IgD-negative memory B cell (primary cell): ENCODE data around the gene ERF. TPM values are rescaled to one million over a fixed set of nuclear protein-coding genes. Genes with fewer than 3 reads are reported as not detected.

ENCODE experiments used
- H3K27ac Mint-ChIP-seq, 3 donors: one replicate each; pipeline ENCODE4 v1.8.0; 2020 to 2022; ENCODE audit warnings: mild to moderate bottlenecking in 3 of 3, mixed read lengths in 3 of 3, moderate library complexity in 1 of 3
- H3K27me3 Mint-ChIP-seq: one replicate; pipeline ENCODE4 v1.8.0; 2021; ENCODE audit warnings: mixed read lengths
- H3K36me3 Mint-ChIP-seq: one replicate; pipeline ENCODE4 v1.8.0; 2020; ENCODE audit warnings: mild to moderate bottlenecking, mixed read lengths
- H3K4me1 Mint-ChIP-seq, 3 donors: one replicate each; pipeline ENCODE4 v1.8.0; 2020 to 2022; ENCODE audit warnings: mixed read lengths in 3 of 3, mild to moderate bottlenecking in 1 of 3
- H3K4me3 Mint-ChIP-seq, 4 donors: one replicate each; pipeline ENCODE4 v1.8.0; 2020 to 2022; ENCODE audit warnings: mild to moderate bottlenecking in 4 of 4, mixed read lengths in 4 of 4, moderate library complexity in 3 of 4
- H3K9me3 Mint-ChIP-seq, 3 donors: one replicate each; pipeline ENCODE4 v1.8.0; 2020 to 2021; ENCODE audit warnings: mixed read lengths in 3 of 3, mild to moderate bottlenecking in 1 of 3
- polyA plus RNA-seq: library from polyadenylated mRNA; unstranded; fragments of 300-500 nt; fragmentation: Illumina TruSeq; gene quantifications from one replicate; pipeline ENCODE4 v1.2.3, GENCODE V29; 2021

Gene ERF
- polyA plus RNA-seq, 1 donor from 2014 or later = 6.7 TPM

- no peaks in the 10 kb centered on the region for H3K36me3 Mint-ChIP-seq
- no peak overlapping the region for H3K4me3 Mint-ChIP-seq
- no peaks in the 10 kb centered on the region for H3K27me3 Mint-ChIP-seq
- H3K9me3 Mint-ChIP-seq = no peaks in the 10 kb centered on the region
- peaks cover 0 to 4% (median 2%) of the 10 kb centered on the region in 3 donors for H3K4me1 Mint-ChIP-seq
- no peak overlapping the region for H3K27ac Mint-ChIP-seq
These were observed 21.1 kb downstream of the ERF start for GRCh38 chr19:42233678-42234292.

GRCh38 chr19:42233106-42233505 lies 21.8 kb downstream of the ERF start:
- Mint-ChIP-seq H3K4me1 (peaks cover 0 to 4% (median 4%) of the 10 kb centered on the region in 3 donors), H3K27ac (no peak overlapping the region), H3K4me3 (no peak overlapping the region), H3K9me3 (no peaks in the 10 kb centered on the region), H3K36me3 (no peaks in the 10 kb centered on the region), H3K27me3 (no peaks in the 10 kb centered on the region)

GRCh38 chr19:42232435-42232834 lies 22.5 kb downstream of the ERF start:
- H3K36me3 Mint-ChIP-seq = no peaks in the 10 kb centered on the region
- H3K27me3 Mint-ChIP-seq = no peaks in the 10 kb centered on the region
- H3K4me3 Mint-ChIP-seq = no peak overlapping the region
- H3K27ac Mint-ChIP-seq = no peak overlapping the region
- H3K9me3 Mint-ChIP-seq = no peaks in the 10 kb centered on the region
- H3K4me1 Mint-ChIP-seq = peaks cover 0 to 4% (median 4%) of the 10 kb centered on the region in 3 donors

- Mint-ChIP-seq H3K36me3 (no peaks in the 10 kb centered on the region), H3K4me3 (no peak overlapping the region), H3K27ac (no peak overlapping the region), H3K4me1 (peaks cover 0 to 6% (median 5%) of the 10 kb centered on the region in 3 donors), H3K27me3 (no peaks in the 10 kb centered on the region), H3K9me3 (no peaks in the 10 kb centered on the region)
These were observed 24.4 kb downstream of the ERF start for GRCh38 chr19:42230571-42230970.

GRCh38 chr19:42229855-42230351 lies 25.0 kb downstream of the ERF start:
- Mint-ChIP-seq H3K9me3 (no peaks in the 10 kb centered on the region), H3K27me3 (no peaks in the 10 kb centered on the region), H3K4me1 (peaks cover 0 to 6% (median 5%) of the 10 kb centered on the region in 3 donors), H3K36me3 (no peaks in the 10 kb centered on the region), H3K4me3 (peak overlapping the region in 1 of 4 donors; percentile 38), H3K27ac (peak overlapping the region in 2 of 3 donors; percentile 16 to 78)

GRCh38 chr19:42229301-42229854 lies 25.6 kb downstream of the ERF start:
- H3K4me1 Mint-ChIP-seq = peaks cover 0 to 6% (median 5%) of the 10 kb centered on the region in 3 donors
- no peaks in the 10 kb centered on the region for H3K9me3 Mint-ChIP-seq
- H3K27ac Mint-ChIP-seq = peak overlapping the region in 2 of 3 donors; percentile 16 to 78
- peak overlapping the region in 1 of 4 donors; percentile 38 for H3K4me3 Mint-ChIP-seq
- no peaks in the 10 kb centered on the region for H3K36me3 Mint-ChIP-seq
- H3K27me3 Mint-ChIP-seq = no peaks in the 10 kb centered on the region

- Mint-ChIP-seq H3K27me3 (no peaks in the 10 kb centered on the region), H3K4me1 (peaks cover 0 to 6% (median 5%) of the 10 kb centered on the region in 3 donors), H3K4me3 (no peak overlapping the region), H3K27ac (peak overlapping the region in 1 of 3 donors; percentile 86), H3K36me3 (no peaks in the 10 kb centered on the region), H3K9me3 (no peaks in the 10 kb centered on the region)
These were observed 26.3 kb downstream of the ERF start for GRCh38 chr19:42228641-42229040.

GRCh38 chr19:42226886-42227285 lies 28.0 kb downstream of the ERF start:
- H3K4me3 Mint-ChIP-seq = peak overlapping the region in 1 of 4 donors; percentile 52
- no peaks in the 10 kb centered on the region for H3K36me3 Mint-ChIP-seq
- peaks cover 5 to 12% (median 11%) of the 10 kb centered on the region in 3 donors for H3K4me1 Mint-ChIP-seq
- no peaks in the 10 kb centered on the region for H3K27me3 Mint-ChIP-seq
- H3K27ac Mint-ChIP-seq = no peak overlapping the region
- H3K9me3 Mint-ChIP-seq = no peaks in the 10 kb centered on the region

- Mint-ChIP-seq H3K36me3 (no peaks in the 10 kb centered on the region), H3K27me3 (no peaks in the 10 kb centered on the region), H3K27ac (no peak overlapping the region), H3K4me3 (no peak overlapping the region), H3K9me3 (no peaks in the 10 kb centered on the region), H3K4me1 (peaks cover 5 to 15% (median 13%) of the 10 kb centered on the region in 3 donors)
These were observed 29.1 kb downstream of the ERF start for GRCh38 chr19:42225718-42226292.

- peaks cover 7 to 20% (median 16%) of the 10 kb centered on the region in 3 donors for H3K4me1 Mint-ChIP-seq
- no peaks in the 10 kb centered on the region for H3K36me3 Mint-ChIP-seq
These were observed 29.8 kb downstream of the ERF start for GRCh38 chr19:42224940-42225717.

GRCh38 chr19:42220751-42221097 lies 34.2 kb downstream of the ERF start:
- H3K4me1 Mint-ChIP-seq = peaks cover 28 to 36% (median 35%) of the 10 kb centered on the region in 3 donors
- H3K36me3 Mint-ChIP-seq = no peaks in the 10 kb centered on the region
- H3K27ac Mint-ChIP-seq = peak overlapping the region in 2 of 3 donors; percentile 62 to 96
- no peaks in the 10 kb centered on the region for H3K9me3 Mint-ChIP-seq
- no peaks in the 10 kb centered on the region for H3K27me3 Mint-ChIP-seq
- peak overlapping the region; percentile 96 to 99 (median 98) for H3K4me3 Mint-ChIP-seq

More at GRCh38 chr19:42224940-42225717, 29.8 kb downstream of the ERF start:
- peak overlapping the region in 1 of 3 donors; percentile 76 for H3K27ac Mint-ChIP-seq
- no peaks in the 10 kb centered on the region for H3K27me3 Mint-ChIP-seq
- peak overlapping the region in 1 of 4 donors; percentile 28 for H3K4me3 Mint-ChIP-seq
- no peaks in the 10 kb centered on the region for H3K9me3 Mint-ChIP-seq

GRCh38 chr19:42219812-42220750 lies 34.8 kb downstream of the ERF start, which contains the start of gene ZNF526:
ZNF526 (plus strand) TSS chr19:42220312; CDS start chr19:42224404, 4,092 bp downstream.
- H3K27me3 Mint-ChIP-seq = no peaks in the 10 kb centered on the region
- no peaks in the 10 kb centered on the region for H3K9me3 Mint-ChIP-seq
- peak within 1 kb of the TSS; percentile 62 to 97 (median 96) for H3K27ac Mint-ChIP-seq
- no peaks in the 10 kb centered on the region for H3K36me3 Mint-ChIP-seq
- peaks cover 32 to 42% (median 41%) of the 10 kb centered on the region in 3 donors for H3K4me1 Mint-ChIP-seq
- peak within 1 kb of the TSS; percentile 96 to 99 (median 98) for H3K4me3 Mint-ChIP-seq

- no peaks in the 10 kb centered on the region for H3K9me3 Mint-ChIP-seq
- peaks cover 45 to 59% (median 52%) of the 10 kb centered on the region in 3 donors for H3K4me1 Mint-ChIP-seq
- H3K27me3 Mint-ChIP-seq = no peaks in the 10 kb centered on the region
- H3K27ac Mint-ChIP-seq = peak within 1 kb of the TSS; percentile 96 to 99 (median 99)
- H3K4me3 Mint-ChIP-seq = peak within 1 kb of the TSS; percentile 89 to 99 (median 97)
- no peaks in the 10 kb centered on the region for H3K36me3 Mint-ChIP-seq
These were observed 37.1 kb downstream of the ERF start, which contains the start of gene DEDD2 for GRCh38 chr19:42217520-42218437. DEDD2 (minus strand) TSS chr19:42217677; CDS start chr19:42217007, 670 bp downstream.
